ENCODE results near the gene MAP4K4.
"Not testable (repeated sequence)": the region's sequence is repeated elsewhere in the genome, so short reads cannot be mapped to it uniquely, and the experiment has no call there.

Gene MAP4K4

GRCh38 chr2:101768556-101769220, 71.2 kb downstream of the MAP4K4 start:
- DNase-seq (ENCODE audit: low read depth): no peak

DNA sequence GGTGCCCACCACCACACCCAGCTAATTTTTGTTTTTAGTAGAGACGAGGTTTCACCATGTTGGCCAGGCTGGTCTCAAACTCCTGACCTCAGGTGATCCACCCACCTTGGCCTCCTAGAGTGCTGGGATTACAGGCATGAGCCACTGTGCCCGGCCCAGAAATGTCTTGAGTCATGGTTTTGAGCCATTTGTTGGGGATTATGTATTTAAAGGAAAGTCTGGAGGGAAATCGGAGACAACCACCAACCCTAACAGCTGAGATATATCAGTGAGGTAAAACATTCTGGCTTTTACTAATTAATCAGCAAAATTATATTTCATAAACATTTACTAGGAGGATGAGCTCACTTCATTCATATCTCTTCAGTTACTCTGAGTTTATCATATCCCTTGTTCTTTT, 72.2 kb downstream of the MAP4K4 start:
- DNase-seq (ENCODE audit: low read depth): not testable (repeated sequence)

DNA sequence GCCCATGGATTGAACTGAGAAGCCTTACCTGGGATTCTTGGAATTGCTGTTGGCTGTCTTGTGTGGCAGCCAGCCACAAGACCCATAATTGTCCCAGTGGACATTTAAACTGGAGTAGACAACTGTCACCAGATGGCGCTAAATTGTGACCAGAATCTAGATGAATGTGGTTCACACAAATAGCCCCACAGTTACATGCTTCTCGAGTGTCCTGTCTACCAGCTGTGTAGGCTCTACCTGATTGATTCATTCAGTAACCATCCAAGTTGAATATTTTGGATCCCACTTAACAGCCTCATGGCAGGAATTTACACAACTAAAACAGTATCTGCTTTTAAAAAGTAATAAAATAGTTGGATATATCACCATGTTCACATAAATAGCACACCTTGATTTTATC, 73.2 kb downstream of the MAP4K4 start:
- no peak for DNase-seq (ENCODE audit: low read depth)

DNA sequence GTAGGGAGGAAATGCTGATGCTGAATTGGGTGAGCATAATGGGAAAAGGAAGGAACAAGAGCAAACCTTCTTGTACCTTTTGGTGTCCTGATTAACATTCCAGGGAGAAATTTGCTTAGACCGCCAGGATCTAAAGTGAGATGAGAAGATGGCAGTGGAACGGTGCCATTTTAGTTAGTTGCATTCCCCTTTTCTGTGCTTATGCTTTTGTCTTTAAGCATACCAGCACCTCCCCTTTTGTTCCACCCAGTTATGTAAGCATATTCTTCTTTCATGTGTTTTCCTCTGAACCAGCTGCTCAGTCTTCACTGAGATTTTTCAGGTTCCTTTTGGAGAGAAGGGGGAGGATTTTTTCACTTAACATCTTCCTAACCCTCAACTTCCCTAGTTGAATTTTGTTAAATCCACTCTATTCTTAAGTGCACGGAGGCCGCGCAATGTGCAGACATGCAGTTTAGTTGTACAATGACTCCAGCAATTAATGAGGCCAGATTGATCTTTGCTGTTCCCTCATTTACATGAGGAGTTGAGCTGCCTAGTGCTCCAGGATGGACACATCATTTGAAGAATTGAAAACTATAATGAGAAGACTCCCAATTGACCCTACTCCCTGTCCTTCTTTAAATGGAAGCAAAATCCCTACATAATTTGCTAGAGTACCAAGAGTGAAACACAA, 73.9 kb downstream of the MAP4K4 start:
- no peak for DNase-seq (ENCODE audit: low read depth)

DNA sequence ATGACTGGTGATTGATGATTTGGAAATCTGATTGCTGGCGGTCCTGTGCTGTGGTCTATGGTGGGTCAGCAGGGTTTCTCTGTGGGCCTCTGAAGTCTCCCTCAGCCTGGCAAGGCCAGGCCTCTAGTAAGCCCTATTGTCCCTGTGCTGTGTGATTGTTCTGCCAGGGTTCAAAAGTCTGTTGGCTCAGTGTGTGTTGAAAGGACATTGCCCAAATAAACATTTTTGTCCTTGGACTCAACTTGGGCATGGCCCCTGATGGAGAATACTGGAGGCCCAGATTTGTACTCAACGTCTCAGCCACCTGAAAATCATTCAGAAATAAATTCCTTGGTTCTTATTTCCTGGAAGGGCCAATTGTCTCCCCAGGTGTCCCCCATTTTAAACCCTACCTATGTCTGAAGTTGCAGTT, 74.4 kb downstream of the MAP4K4 start:
- DNase-seq (ENCODE audit: low read depth): no peak

GRCh38 chr2:101773137-101773536, 75.6 kb downstream of the MAP4K4 start:
- DNase-seq (ENCODE audit: low read depth): no peak

DNA sequence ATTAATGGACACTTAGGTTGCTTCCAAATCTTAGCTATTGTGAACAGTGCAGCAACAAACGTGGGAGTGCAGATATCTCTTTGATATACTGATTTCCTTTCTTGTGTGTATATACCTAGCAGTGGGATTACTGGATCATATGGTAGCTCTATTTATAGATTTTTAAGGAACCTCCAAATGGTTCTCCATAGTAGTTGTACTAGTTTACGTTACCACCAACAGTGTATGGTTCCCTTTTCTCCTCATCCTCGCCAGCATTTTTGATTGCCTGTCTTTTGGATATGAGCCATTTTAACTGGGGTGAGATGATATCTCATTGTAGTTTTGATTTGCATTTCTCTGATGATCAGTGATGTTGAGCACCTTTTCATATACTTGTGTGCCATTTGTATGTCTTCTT, 76.5 kb downstream of the MAP4K4 start:
- not testable (repeated sequence) for DNase-seq (ENCODE audit: low read depth)

DNA sequence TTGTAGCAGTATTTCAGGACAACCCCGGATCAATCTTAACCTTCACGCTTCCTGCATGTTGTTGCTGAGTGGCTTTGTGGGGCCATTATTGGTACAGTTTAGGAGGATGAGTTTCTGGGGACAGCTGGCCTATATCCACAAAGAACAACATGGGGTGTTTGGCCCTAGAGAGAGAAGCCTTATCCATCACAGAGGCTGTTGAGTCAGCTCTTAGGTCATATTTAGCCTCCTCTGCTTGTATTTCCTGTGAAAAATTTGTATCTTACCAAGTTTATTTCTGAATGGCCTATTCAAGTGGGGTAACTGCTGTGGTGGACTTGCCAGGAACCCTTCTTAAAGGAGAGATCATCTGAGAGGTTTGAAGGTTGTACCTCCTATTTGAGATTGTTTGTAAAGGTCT, 77.6 kb downstream of the MAP4K4 start:
- DNase-seq (ENCODE audit: low read depth): no peak

- DNase-seq (ENCODE audit: low read depth): no peak
These were observed 78.1 kb downstream of the MAP4K4 start for GRCh38 chr2:101775636-101776035.

DNA sequence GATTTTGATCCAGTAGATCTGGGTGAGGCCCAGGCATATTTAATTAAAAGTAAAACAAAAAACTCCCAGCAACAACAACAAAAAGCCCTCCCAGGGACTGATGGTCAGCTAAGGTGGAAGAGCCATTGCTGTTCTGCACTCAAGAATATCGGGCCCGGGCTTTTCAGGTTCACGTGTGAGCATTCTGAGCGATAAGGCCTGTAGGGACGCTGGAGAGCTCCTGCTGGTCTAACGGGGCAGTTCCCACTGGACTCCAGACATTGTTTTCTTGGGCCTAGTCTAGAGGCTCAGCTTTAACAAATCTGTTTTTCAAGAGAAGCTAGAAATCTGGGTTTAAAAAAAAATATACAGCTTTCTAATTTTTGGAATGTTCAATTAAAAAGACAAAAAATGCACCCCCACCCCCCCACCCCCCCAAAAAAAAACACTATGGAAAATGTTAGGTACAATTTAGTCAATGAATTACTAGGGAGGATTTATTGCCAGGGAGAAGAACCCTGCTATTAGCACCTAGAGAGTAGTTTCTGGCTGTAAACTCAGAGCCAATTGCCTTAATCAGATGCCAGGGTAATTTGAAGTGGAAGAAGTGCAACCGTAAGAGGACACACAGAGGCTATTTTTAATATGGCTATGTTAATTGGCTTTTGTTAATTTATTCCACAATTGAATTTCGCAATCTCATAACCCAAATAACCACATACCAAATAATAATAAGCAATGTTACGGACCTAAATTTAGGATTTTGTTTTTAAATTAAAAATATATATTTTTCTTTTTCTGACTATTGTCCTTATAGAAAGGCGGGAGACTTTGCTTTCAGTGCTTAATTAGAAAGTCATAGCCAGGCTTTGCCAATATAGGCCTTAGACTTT, 78.9 kb downstream of the MAP4K4 start:
- no peak for DNase-seq (ENCODE audit: low read depth)

- no peak for DNase-seq (ENCODE audit: low read depth)
These were observed 79.8 kb downstream of the MAP4K4 start for GRCh38 chr2:101777337-101777736.

DNA sequence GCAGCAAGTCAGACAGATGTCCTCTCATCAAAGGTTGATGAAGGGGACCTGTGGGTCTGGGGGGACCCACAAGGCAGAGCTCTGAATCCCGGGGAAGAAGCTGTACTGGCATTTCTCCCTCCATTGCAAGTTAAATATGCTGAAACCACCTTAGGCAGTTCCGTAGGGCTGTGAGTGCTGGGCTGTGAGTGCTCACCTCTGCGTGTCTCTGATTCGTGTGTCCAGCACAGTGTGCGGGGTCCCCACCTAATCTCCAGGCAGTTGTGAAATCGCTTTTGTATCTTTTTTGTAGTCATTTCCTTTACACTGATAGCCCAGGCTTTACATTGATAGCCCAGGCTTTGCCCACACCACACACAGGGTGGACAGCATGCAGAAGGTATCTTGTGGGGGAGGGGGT, 80.6 kb downstream of the MAP4K4 start:
- DNase-seq (ENCODE audit: low read depth): no peak

- DNase-seq (ENCODE audit: low read depth): no peak
These were observed 81.7 kb downstream of the MAP4K4 start for GRCh38 chr2:101779190-101779589.

- DNase-seq (ENCODE audit: low read depth): no peak
These were observed 82.1 kb downstream of the MAP4K4 start for GRCh38 chr2:101779656-101780055.

DNA sequence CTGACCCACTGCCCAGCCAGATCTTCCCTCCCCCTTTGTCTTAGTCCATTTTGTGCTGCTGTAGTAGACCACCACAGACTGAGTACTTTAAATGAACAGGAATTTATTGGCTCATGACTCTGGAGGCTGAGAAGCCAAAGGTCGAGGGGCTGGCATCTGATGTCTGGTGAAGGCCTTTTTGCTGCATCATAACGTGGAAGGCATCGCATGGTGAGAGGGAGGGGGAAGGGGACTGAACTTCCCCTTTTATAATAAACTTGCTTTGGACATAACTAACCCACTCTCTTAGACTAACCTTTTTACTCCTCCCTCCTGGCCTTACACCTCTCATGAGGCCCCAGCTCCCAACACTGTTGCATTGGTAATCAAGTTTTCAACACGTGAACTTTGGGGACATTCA, 83.8 kb downstream of the MAP4K4 start:
- no peak for DNase-seq (ENCODE audit: low read depth)

- DNase-seq (ENCODE audit: low read depth): no peak
These were observed 84.4 kb downstream of the MAP4K4 start for GRCh38 chr2:101781791-101782426.

DNA sequence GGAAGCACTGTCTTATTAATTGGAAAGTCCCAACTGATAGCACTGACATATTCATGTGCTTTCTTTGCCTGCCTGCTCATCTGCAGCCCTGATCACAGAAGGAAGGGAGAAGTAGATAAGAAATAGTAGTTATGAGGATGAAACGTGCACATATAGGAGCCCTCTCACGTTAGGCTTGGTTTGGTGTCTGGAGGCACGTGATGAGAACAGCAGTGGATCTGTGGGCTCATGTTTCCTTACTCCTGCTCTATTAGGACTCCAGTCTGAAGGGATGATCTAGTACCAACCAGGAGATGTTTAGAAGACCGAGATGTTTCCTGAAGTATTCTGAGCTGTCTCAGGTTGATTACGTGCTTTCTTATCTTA, 84.9 kb downstream of the MAP4K4 start:
- DNase-seq (ENCODE audit: low read depth): no peak

GRCh38 chr2:101787097-101787496, 89.6 kb downstream of the MAP4K4 start:
- DNase-seq (ENCODE audit: low read depth): no peak

DNA sequence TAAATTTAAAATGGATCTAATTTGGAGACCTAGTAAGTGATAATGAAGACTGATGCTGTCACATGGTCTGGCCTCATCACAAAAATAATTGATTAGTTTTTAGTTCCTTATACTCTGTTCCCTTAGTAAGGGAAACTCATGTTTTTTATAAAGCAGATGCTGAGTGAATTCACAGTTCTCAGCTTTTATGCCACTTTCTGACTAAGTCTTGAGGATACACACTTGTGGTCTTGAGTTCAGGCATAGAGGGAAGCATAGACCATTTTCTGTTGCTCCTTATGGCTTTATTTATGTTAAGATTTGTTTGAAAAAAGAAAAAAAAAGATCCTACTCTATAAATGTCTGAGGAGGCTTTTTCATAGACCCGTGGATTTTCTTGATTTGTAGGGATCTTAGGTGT, 91.1 kb downstream of the MAP4K4 start:
- no peak for DNase-seq (ENCODE audit: low read depth)

- DNase-seq (ENCODE audit: low read depth): no peak
These were observed 91.8 kb downstream of the MAP4K4 start for GRCh38 chr2:101788995-101789970.

DNA sequence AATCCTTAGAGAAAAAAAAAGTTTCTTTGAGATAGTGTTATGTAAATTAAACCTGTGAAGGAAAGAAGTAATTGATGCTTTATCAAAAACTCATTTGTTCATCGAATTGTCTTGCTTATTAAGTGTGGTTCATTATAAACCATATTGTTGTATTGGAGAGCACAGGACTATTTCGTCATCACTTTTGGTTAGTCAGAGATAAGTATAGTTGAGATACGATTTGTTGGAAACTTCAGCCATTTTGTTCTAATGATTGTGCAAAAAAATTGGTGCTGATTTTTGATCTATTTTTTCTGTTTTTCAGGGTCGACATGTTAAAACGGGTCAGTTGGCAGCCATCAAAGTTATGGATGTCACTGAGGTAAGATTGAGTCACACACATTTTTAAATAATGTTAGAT, 92.9 kb downstream of the MAP4K4 start:
- DNase-seq (ENCODE audit: low read depth): no peak

All from stimulated activated CD4-positive, alpha-beta T cell treated with anti-CD3 and anti-CD28 coated beads, Interleukin-2, amount 100 ng/mL, for 4 hours (primary cell).